Measurements from ENCODE around the gene CARD11.

DNA sequence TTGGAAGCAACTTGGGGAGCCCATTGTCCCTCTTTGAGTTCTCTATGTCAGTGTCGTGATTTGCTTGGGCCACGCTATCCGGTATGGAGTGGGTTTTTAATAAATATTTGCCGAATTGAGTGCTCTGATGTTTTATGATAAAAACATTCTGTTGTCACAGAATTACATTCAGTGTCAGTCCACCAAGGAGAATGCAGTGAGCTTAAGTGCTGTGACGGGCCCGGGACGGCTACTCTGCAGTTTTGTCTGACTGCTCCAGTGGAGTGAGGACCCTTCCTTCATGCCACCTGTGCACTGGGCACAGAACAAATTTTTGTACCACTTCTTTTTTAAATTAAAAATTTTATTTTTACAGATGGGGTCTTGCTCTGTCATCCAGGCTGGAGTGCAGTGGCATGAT is 76.0 kb downstream of the CARD11 start:
- TF ChIP-seq SMC3 (IDR thresholded peaks at IDR 0.05; ENCODE audit: low read depth, low read length) (no peak), POLR2A (IDR thresholded peaks at IDR 0.05; ENCODE audit: low read depth, low read length) (no peak), RFX5 (IDR thresholded peaks at IDR 0.05; ENCODE audit: low read depth, low read length) (no peak), FOS (IDR thresholded peaks at IDR 0.05; ENCODE audit: low read depth, low read length) (no peak), RAD21 (IDR thresholded peaks at IDR 0.05; ENCODE audit: low read length) (no peak), MXI1 (IDR thresholded peaks at IDR 0.05; ENCODE audit: borderline replicate concordance, low read depth, low read length) (no peak), RCOR1 (IDR thresholded peaks at IDR 0.05; ENCODE audit: insufficient replicate concordance, low read length) (no peak), MAZ (IDR thresholded peaks at IDR 0.05; ENCODE audit: borderline replicate concordance, low read depth, low read length) (no peak)
- TF ChIP-seq, protein P1, sequence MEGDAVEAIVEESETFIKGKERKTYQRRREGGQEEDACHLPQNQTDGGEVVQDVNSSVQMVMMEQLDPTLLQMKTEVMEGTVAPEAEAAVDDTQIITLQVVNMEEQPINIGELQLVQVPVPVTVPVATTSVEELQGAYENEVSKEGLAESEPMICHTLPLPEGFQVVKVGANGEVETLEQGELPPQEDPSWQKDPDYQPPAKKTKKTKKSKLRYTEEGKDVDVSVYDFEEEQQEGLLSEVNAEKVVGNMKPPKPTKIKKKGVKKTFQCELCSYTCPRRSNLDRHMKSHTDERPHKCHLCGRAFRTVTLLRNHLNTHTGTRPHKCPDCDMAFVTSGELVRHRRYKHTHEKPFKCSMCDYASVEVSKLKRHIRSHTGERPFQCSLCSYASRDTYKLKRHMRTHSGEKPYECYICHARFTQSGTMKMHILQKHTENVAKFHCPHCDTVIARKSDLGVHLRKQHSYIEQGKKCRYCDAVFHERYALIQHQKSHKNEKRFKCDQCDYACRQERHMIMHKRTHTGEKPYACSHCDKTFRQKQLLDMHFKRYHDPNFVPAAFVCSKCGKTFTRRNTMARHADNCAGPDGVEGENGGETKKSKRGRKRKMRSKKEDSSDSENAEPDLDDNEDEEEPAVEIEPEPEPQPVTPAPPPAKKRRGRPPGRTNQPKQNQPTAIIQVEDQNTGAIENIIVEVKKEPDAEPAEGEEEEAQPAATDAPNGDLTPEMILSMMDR (conservative IDR thresholded peaks at IDR 0.05; ENCODE audit: low read depth, low read length), result no peak
- TF ChIP-seq, protein P2, sequence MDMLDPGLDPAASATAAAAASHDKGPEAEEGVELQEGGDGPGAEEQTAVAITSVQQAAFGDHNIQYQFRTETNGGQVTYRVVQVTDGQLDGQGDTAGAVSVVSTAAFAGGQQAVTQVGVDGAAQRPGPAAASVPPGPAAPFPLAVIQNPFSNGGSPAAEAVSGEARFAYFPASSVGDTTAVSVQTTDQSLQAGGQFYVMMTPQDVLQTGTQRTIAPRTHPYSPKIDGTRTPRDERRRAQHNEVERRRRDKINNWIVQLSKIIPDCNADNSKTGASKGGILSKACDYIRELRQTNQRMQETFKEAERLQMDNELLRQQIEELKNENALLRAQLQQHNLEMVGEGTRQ (IDR thresholded peaks at IDR 0.05; ENCODE audit: low read depth, low read length), result no peak

Measured in IMR-90 (cell line).